GM19395 (cell line): ENCODE data around the gene RTN1.

ENCODE experiments used
- ATAC-seq: cut with Tn5 transposase; IDR thresholded peaks from one replicate; pipeline ENCODE4 v1.9.1; 2021; ENCODE audit warnings: mild to moderate bottlenecking, moderate library complexity; ENCODE audit not compliant: unreplicated experiment

Gene RTN1

DNA sequence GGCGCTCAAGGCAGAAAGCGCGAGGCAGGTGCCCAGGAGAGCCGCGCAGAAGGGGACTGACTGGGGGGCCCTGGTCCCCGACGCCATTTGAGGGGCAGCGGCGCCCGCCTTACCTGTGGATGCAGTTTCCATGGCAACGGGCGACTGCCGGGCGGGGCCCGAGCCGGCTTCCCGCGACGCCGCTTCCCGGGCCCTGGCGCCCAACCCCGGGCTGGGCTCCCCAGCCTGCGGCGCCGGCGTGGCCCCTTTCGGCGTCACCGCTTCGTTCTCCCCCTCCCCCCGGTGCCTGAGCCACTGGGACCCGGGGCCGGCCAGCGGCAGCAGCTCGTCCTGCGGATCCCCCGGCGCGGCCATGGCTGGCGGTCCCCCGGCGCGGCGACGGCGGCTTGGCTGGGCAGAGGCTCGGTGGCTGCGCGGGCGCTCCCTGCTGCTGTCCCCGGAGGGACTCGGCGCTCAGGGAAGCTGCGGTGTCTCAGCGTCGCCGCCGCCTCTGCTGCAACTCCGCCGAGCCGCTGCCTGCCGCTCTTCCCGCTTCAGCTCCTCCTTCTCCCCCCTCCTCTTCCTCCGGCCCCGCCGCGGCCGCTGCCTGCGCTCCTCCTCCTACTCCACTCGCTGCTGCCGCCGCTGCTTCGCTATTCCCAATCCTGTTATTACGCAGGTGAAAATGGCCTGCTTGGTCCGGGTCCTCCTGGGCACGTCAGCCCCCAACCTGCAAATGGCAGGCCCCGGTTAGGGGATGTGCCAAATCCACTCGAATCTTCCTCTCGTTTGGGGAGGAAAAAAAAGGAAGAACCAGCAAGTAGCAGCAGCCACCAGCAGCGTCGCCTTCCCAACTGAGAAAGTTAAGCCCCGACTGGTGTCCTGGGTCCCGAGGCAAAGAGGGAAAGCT, at the start of gene RTN1:
RTN1 (minus strand) TSS at position 500 of the 889 bp plus-strand sequence; CDS start at position 354, 146 bp downstream.
- peak; percentile 60 for ATAC-seq

DNA sequence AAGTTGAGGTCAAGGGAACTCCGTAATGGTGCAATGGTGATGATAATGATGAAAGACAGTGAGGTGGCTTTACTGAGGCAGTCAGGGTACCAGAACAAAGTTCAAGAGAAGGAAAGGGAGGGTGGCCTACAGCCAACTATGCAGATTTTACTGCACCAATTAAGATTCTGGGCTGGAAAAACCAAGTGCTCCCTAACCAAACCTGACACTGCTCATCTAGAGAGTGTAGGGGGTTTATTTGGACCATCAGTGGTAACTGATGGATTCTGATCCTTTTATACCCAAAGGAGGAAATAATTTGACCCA, 49.8 kb upstream of the RTN1 start:
- ATAC-seq: no peak

GRCh38 chr14:59919570-59920377, 49.2 kb upstream of the RTN1 start, which contains the start of gene LRRC9:
Gene LRRC9, plus strand, starts transcription at chr14:59920144.
- ATAC-seq: peak; percentile 24

DNA sequence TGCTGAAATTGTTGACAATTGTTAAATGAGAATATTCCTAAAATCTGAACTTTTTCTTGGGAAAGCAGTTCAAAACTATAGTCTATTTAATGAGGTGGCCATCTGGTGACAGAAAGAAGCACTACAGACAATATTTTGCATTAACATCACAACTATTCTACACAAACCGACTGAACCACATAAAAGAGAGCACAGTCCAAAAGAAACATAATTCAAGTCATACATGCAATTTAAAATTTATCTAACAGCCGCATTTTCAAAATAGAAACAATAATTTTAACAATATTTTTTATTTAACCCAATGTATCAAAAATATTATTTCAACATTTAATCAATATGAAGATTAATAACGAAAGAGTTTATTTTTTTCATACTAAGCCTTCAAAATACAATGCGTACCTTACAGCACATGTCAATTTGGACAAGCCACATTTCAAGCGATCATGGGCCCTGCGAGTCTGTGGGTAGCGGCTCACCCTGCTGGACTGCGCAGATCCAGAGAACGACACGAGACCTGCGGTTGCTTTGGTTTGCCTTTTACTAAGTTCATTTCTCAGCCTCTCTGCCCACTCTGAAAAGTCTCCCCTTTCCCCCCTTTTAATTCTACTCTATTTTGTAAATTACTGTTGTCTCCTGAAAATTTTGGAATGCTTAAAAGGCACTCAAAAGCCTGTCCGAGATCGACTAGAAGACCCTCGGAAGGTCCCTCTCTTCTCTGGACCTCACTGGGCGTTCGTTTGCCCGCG, 48.4 kb upstream of the RTN1 start:
- peak; percentile 67 for ATAC-seq

GRCh38 chr14:59913187-59913586, 42.6 kb upstream of the RTN1 start:
- ATAC-seq: no peak

DNA sequence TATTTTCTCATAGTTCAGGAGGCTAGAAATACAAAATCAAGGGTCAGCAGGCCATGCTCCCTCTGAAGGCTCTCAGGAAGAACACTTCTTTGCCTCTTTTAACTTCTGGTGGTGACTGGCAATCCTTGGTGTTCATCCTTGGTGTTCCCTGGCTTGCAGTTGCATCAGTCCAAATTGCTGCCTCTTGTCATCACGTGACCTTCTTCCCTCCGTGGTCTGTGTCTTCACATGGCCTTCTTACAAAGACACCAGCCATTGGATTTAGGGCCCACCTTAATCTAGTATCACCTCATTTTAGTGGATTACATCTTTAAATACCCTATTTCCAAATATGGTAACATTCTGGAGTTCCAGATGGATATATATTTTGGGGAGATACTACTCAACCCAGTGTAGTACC, 41.9 kb upstream of the RTN1 start:
- ATAC-seq: no peak

DNA sequence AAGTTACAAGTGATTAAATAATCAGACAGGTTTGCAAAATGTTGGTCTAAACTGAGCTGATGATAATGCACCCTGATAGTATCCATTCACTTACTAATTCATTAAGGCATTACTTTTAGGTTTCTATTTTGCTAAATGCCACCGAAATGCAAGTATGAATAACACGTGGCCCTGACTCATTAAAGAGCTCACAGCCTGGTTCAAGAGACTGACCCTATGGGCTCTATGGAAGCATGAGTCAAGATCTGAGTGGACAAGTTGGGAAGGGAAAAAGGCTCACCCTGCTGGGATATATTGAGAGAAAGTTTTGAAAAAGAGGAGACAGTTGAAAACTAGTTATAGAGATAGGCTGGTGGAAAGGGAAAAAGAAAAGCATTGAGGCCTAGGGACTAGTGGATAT, 34.6 kb upstream of the RTN1 start:
- ATAC-seq: no peak

DNA sequence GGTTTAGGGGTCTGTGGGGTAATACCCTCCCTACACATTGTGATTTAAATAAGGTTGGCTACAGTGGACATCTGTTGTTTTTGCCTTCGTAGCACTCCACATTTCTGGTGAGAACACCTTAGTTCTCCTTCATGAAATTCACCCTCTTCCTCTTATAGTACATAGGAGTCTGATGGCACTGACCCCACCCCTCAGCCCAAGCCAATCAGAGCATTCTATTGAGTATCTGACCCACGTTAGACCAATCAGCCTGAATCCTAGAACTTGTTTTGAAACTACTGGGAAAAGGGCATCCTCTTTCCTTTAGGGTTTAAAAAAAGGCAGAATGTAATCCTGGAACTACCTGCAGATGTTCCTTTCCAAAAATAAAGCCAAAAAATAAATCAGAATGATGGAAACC, 33.6 kb upstream of the RTN1 start:
- no peak for ATAC-seq

DNA sequence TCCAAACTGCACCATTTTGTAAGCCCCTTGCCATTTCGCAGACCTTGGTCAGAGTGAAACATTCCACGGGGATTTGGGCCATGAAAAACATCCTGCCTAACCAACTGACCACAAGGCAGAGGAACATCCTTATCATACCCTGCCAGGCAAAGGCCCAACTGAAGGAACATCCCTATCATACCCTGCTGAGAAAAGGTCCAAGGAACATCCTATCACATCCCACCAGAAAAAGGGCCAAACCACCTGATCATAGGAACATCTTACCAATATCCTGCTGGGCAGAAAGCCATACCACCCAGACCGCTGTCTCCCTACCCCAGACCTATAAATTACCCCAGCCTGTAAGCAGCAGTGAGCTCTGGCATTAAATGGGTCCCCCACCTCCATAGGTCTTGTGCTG, 30.0 kb upstream of the RTN1 start:
- ATAC-seq: no peak

DNA sequence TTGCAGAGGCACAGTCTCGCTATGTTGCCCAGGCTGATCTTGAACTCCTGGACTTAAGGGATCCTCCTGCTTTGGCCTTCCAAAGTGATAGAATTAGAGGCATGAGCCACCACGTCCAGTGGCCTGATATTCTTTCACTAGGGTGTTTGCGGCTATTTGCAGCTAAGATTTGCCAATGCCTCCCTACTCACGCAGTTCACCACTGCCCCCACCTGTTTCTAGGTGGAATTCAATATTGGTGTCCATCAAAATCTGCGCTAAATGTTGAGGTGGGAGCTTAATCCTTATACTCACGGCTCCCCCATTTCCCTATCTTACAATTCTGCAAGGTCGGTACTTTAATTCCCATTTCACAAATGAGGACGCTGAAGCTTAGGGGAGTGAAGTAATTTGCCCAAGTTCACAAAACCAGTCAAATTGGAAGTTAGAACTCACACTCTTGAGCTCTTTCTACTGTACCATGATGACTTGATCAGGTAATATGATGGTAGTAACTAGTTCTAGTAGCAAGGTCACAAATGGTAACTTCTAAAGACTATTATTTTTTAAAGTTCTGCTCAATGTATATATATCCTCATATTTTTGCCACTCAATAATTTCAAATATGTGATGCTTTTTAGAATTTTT, 27.3 kb upstream of the RTN1 start:
- ATAC-seq: no peak

DNA sequence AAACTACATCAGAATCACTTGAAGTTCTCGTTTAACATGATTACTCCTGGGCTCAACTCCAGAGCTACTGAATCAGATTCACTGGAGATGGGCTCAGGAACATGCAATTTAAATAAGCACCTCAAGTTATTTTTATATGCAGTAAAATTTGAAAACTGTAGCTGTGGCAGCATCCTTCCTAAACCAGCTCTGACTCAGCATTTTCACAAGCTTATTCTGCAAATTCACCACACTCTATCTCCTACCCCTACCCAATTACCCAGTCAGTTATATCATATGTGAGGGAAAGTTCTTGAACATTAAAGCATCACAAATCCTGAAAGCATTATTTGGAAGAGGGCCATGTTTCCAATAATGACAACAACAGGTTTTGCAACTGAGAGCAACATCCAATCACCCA, 25.1 kb upstream of the RTN1 start:
- ATAC-seq: no peak

- ATAC-seq: no peak
Observed at GRCh38 chr14:59890676-59891075, 20.1 kb upstream of the RTN1 start.

DNA sequence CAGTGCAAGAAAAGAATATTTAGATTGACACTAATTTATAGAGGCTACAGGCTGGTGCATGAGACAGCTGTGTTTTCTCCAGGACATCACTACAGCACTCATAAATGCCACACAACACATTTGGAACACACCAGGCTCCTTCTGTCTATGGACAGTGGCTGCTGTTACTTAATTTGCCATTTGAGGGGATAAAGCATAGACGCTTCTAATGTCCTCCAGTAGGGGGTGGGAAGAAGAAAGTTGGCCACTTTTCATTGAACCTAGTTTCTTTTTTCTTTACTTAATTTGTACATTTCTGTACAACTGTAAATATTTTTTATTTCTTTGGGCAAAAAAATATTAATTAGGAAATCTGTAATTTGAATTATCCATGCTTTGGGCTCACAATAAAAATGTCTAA, 12.4 kb upstream of the RTN1 start:
- no peak for ATAC-seq

- peak; percentile 29 for ATAC-seq
Observed at GRCh38 chr14:59871166-59871495, 555 bp upstream of the RTN1 start.

- no peak for ATAC-seq
Observed at GRCh38 chr14:59869381-59870255, 958 bp downstream of the RTN1 start.

GRCh38 chr14:59868021-59868420, 2.6 kb downstream of the RTN1 start:
- no peak for ATAC-seq

GRCh38 chr14:59863806-59864525, 6.6 kb downstream of the RTN1 start:
- no peak for ATAC-seq

GRCh38 chr14:59857328-59857727, 13.2 kb downstream of the RTN1 start:
- ATAC-seq: no peak

DNA sequence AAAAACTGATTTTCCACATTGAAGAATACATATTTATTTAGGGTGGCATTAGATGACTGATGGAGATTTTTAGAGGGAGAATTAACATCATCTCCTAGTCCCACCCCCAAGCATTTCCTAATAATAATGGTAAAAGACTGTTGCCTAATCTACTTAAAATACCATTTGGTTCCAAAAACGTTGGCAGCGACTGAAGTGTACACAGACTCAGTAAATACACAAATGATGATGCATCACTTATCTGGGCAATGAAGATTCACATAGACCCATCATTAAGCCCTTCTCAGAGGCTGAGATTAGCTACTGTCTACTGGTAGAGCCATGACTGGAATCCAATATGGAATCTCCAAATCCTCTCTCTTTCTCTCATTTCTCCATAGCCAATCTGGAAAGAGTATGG, 18.2 kb downstream of the RTN1 start:
- ATAC-seq: no peak
